ENCODE data around the gene DNAJC25. TPM values are rescaled to one million over a fixed set of nuclear protein-coding genes. Genes with fewer than 3 reads are reported as not detected.

DNAJC25 gene
- total RNA-seq, 1 donor from 2014 or later: 12.2 TPM

GRCh38 chr9:111634860-111635259 lies 3.7 kb downstream of the DNAJC25 start:
- no peak overlapping the region for H2AFZ ChIP-seq (ENCODE audit: low read depth, low read length)
- H3K36me3 ChIP-seq (ENCODE audit: insufficient read depth, low read length): no peaks in the 10 kb centered on the region
- H3K4me3 ChIP-seq (ENCODE audit: insufficient read depth, low read depth, low read length): no peak overlapping the region
- no peaks in the 10 kb centered on the region for H3K9me3 ChIP-seq (ENCODE audit: insufficient read depth, low read depth, low read length)
- H4K20me1 ChIP-seq (ENCODE audit: insufficient read depth, low read length): peaks cover 76% of the 10 kb centered on the region
- Mint-ChIP-seq H3K9me3 (ENCODE audit: unreplicated experiment) (no peaks in the 10 kb centered on the region), H3K4me1 (ENCODE audit: low read depth, unreplicated experiment) (peaks cover 24% of the 10 kb centered on the region), H3K27ac (ENCODE audit: unreplicated experiment) (no peak overlapping the region), H3K36me3 (ENCODE audit: low read depth, unreplicated experiment) (no peaks in the 10 kb centered on the region), H3K4me3 (ENCODE audit: unreplicated experiment) (no peak overlapping the region), H3K27me3 (ENCODE audit: low read depth, unreplicated experiment) (no peaks in the 10 kb centered on the region)
- TF ChIP-seq CTCF (IDR thresholded peaks at IDR 0.05; ENCODE audit: insufficient read depth, low read depth, low read length): no peak
- no peak for TF ChIP-seq EZH2 (IDR thresholded peaks at IDR 0.05; ENCODE audit: insufficient read depth, low read length)
- H3K9ac ChIP-seq (ENCODE audit: low read length): no peak overlapping the region
- H3K79me2 ChIP-seq (ENCODE audit: insufficient read depth, low read length): peaks cover 83% of the 10 kb centered on the region
- FAIRE-seq (no peak), DNase-seq (ENCODE audit: low read depth) (no peak)
- no peak overlapping the region for H3K4me2 ChIP-seq (ENCODE audit: low read length)
- peaks cover 13% of the 10 kb centered on the region for H3K4me1 ChIP-seq (ENCODE audit: insufficient read depth, low read length)
- no peaks in the 10 kb centered on the region for H3K27me3 ChIP-seq (ENCODE audit: insufficient read depth, low read length)
- no peak overlapping the region for H3K27ac ChIP-seq (ENCODE audit: low read depth, low read length)

- Histone ChIP-seq H3K27me3 (ENCODE audit: insufficient read depth, low read length) (no peaks in the 10 kb centered on the region), H3K4me3 (ENCODE audit: insufficient read depth, low read depth, low read length) (no peak overlapping the region), H3K36me3 (ENCODE audit: insufficient read depth, low read length) (no peaks in the 10 kb centered on the region), H3K4me2 (ENCODE audit: low read length) (no peak overlapping the region), H3K9me3 (ENCODE audit: insufficient read depth, low read depth, low read length) (no peaks in the 10 kb centered on the region), H3K9ac (ENCODE audit: low read length) (no peak overlapping the region), H3K27ac (ENCODE audit: low read depth, low read length) (no peak overlapping the region), H3K79me2 (ENCODE audit: insufficient read depth, low read length) (peaks cover 70% of the 10 kb centered on the region), H4K20me1 (ENCODE audit: insufficient read depth, low read length) (peaks cover 67% of the 10 kb centered on the region), H2AFZ (ENCODE audit: low read depth, low read length) (no peak overlapping the region), H3K4me1 (ENCODE audit: insufficient read depth, low read length) (peaks cover 9% of the 10 kb centered on the region)
- no peak for TF ChIP-seq EZH2 (IDR thresholded peaks at IDR 0.05; ENCODE audit: insufficient read depth, low read length)
- no peak for TF ChIP-seq CTCF (IDR thresholded peaks at IDR 0.05; ENCODE audit: insufficient read depth, low read depth, low read length)
- Mint-ChIP-seq H3K9me3 (ENCODE audit: unreplicated experiment) (no peaks in the 10 kb centered on the region), H3K36me3 (ENCODE audit: low read depth, unreplicated experiment) (no peaks in the 10 kb centered on the region), H3K27me3 (ENCODE audit: low read depth, unreplicated experiment) (no peaks in the 10 kb centered on the region), H3K4me1 (ENCODE audit: low read depth, unreplicated experiment) (peaks cover 22% of the 10 kb centered on the region), H3K27ac (ENCODE audit: unreplicated experiment) (no peak overlapping the region), H3K4me3 (ENCODE audit: unreplicated experiment) (no peak overlapping the region)
- FAIRE-seq: no peak
- no peak for DNase-seq (ENCODE audit: low read depth)
Measured at GRCh38 chr9:111637421-111637950, 6.4 kb downstream of the DNAJC25 start.

- Histone ChIP-seq H3K36me3 (ENCODE audit: insufficient read depth, low read length) (peaks cover 18% of the 10 kb centered on the region), H3K27me3 (ENCODE audit: insufficient read depth, low read length) (no peaks in the 10 kb centered on the region), H3K4me1 (ENCODE audit: insufficient read depth, low read length) (no peaks in the 10 kb centered on the region), H3K9me3 (ENCODE audit: insufficient read depth, low read depth, low read length) (no peaks in the 10 kb centered on the region), H3K79me2 (ENCODE audit: insufficient read depth, low read length) (peaks cover 44% of the 10 kb centered on the region), H4K20me1 (ENCODE audit: insufficient read depth, low read length) (peaks cover 48% of the 10 kb centered on the region), H3K4me2 (ENCODE audit: low read length) (no peak overlapping the region), H3K9ac (ENCODE audit: low read length) (no peak overlapping the region), H2AFZ (ENCODE audit: low read depth, low read length) (no peak overlapping the region), H3K4me3 (ENCODE audit: insufficient read depth, low read depth, low read length) (no peak overlapping the region), H3K27ac (ENCODE audit: low read depth, low read length) (no peak overlapping the region)
- no peaks in the 10 kb centered on the region for H3K27me3 Mint-ChIP-seq (ENCODE audit: low read depth, unreplicated experiment)
- DNase-seq (ENCODE audit: low read depth) (no peak), FAIRE-seq (no peak)
- peaks cover 12% of the 10 kb centered on the region for H3K36me3 Mint-ChIP-seq (ENCODE audit: low read depth, unreplicated experiment)
- no peak overlapping the region for H3K4me3 Mint-ChIP-seq (ENCODE audit: unreplicated experiment)
- no peak overlapping the region for H3K27ac Mint-ChIP-seq (ENCODE audit: unreplicated experiment)
- TF ChIP-seq EZH2 (IDR thresholded peaks at IDR 0.05; ENCODE audit: insufficient read depth, low read length) (no peak), CTCF (IDR thresholded peaks at IDR 0.05; ENCODE audit: insufficient read depth, low read depth, low read length) (no peak)
- no peaks in the 10 kb centered on the region for H3K9me3 Mint-ChIP-seq (ENCODE audit: unreplicated experiment)
- H3K4me1 Mint-ChIP-seq (ENCODE audit: low read depth, unreplicated experiment): no peaks in the 10 kb centered on the region
Measured at GRCh38 chr9:111644195-111644772, 13.2 kb downstream of the DNAJC25 start.
